IMR-90 (cell line): ENCODE data around the gene TSPAN14. TPM values are rescaled to one million over a fixed set of nuclear protein-coding genes. Genes with fewer than 3 reads are reported as not detected.

Experiments used
- ATAC-seq: fragments of 200-7000 bp; cut with Tn5 transposase; 2 replicates; pipeline ENCODE4 v1.9.1; 2020; ENCODE audit warnings: low read depth, mild to moderate bottlenecking, moderate library complexity
- BruUV-seq: library from RNA; stranded (reverse); fragments of 400-500 nt; replicated peaks from 2 replicates; lab custom pipeline; 2021; lab: Mats Ljungman, UMichigan
- CTCF ChIA-PET: fragments of 300-600 bp; formaldehyde crosslinking; extraction: SDS; loops from one replicate; lab custom pipeline; 2021; ENCODE audit warnings: antibody characterized with exemption; lab: Yijun Ruan, JAX
- POLR2A ChIA-PET: fragments of 300-600 bp; sonication (Branson Sonifier 250); formaldehyde crosslinking; loops from one replicate; lab custom pipeline; 2022; ENCODE audit warnings: antibody characterized with exemption; ENCODE audit not compliant: unreplicated experiment; lab: Charles Lee
- DNase-seq: peaks from one replicate; pipeline ENCODE4 v3.0.0; 2013
- H2AFZ ChIP-seq: replicated peaks from 2 replicates; pipeline ENCODE3; 2013; ENCODE audit warnings: low read length, mild to moderate bottlenecking; ENCODE audit not compliant: poor library complexity
- H2AK5ac ChIP-seq: 2 replicates; pipeline ENCODE4 v1.6.1; 2013; ENCODE audit warnings: low read depth, low read length, inconsistent platforms
- H2AK9ac ChIP-seq: replicated peaks from 2 replicates; pipeline ENCODE3; 2013; ENCODE audit warnings: mild to moderate bottlenecking, low read depth, low read length, moderate library complexity; ENCODE audit not compliant: poor library complexity
- H2BK120ac ChIP-seq: 2 replicates; pipeline ENCODE4 v1.6.1; 2013; ENCODE audit warnings: low read depth, low read length, inconsistent platforms
- H2BK15ac ChIP-seq: 3 replicates; pipeline ENCODE4 v1.6.1; 2013; ENCODE audit warnings: low read depth, low read length, inconsistent platforms
- H2BK20ac ChIP-seq: 2 replicates; pipeline ENCODE4 v1.6.1; 2013; ENCODE audit warnings: low read depth, mild to moderate bottlenecking, inconsistent platforms, low read length, moderate library complexity
- H2BK5ac ChIP-seq: 2 replicates; pipeline ENCODE4 v1.6.1; 2013; ENCODE audit warnings: mild to moderate bottlenecking, low read depth, low read length, inconsistent platforms; ENCODE audit not compliant: poor library complexity, severe bottlenecking
- H3K14ac ChIP-seq: replicated peaks from 2 replicates; pipeline ENCODE4 v1.6.1; 2013; ENCODE audit warnings: low read depth, low read length, inconsistent platforms
- H3K18ac ChIP-seq: 2 replicates; pipeline ENCODE4 v1.6.1; 2013; ENCODE audit warnings: low read depth, low read length, control low read depth
- H3K23ac ChIP-seq: 2 replicates; pipeline ENCODE4 v1.6.1; 2013; ENCODE audit warnings: low read depth, low read length, inconsistent platforms
- H3K27ac ChIP-seq: 2 replicates; pipeline ENCODE4 v1.5.1; 2013; ENCODE audit warnings: mild to moderate bottlenecking, control low read depth, low read length; ENCODE audit not compliant: insufficient read depth
- H3K27me3 ChIP-seq: 2 replicates; pipeline ENCODE4 v1.6.1; 2013; ENCODE audit warnings: low read length; ENCODE audit not compliant: control insufficient read depth, insufficient read depth
- H3K36me3 ChIP-seq: 2 replicates; pipeline ENCODE4 v1.6.1; 2013; ENCODE audit warnings: low read length, mixed read lengths; ENCODE audit not compliant: control insufficient read depth, insufficient read depth
- H3K4ac ChIP-seq: 2 replicates; pipeline ENCODE4 v1.6.1; 2013; ENCODE audit warnings: low read depth, low read length, inconsistent platforms
- H3K4me1 ChIP-seq: 2 replicates; pipeline ENCODE4 v1.6.1; 2013; ENCODE audit warnings: low read length, mixed read lengths; ENCODE audit not compliant: control insufficient read depth, insufficient read depth
- H3K4me2 ChIP-seq: 2 replicates; pipeline ENCODE4 v1.6.1; 2013; ENCODE audit warnings: low read depth, mild to moderate bottlenecking, control low read depth, low read length, moderate library complexity
- H3K4me3 ChIP-seq: 2 replicates; pipeline ENCODE4 v1.5.1; 2013; ENCODE audit warnings: low read depth, mild to moderate bottlenecking, control low read depth, low read length, moderate library complexity; ENCODE audit not compliant: insufficient read depth
- H3K56ac ChIP-seq: 2 replicates; pipeline ENCODE4 v1.6.1; 2013; ENCODE audit warnings: low read length, inconsistent platforms; ENCODE audit not compliant: insufficient read depth; ENCODE audit errors: extremely low read depth
- H3K79me1 ChIP-seq, 2 experiments: 2 replicates each; pipeline ENCODE4 v1.6.1; 2013; ENCODE audit warnings: low read length in 2 of 2, inconsistent platforms in 1 of 2, low read depth in 1 of 2
- H3K9ac ChIP-seq: 2 replicates; pipeline ENCODE4 v1.6.1; 2013; ENCODE audit warnings: low read depth, low read length, control low read depth
- H3K9me1 ChIP-seq: 2 replicates; pipeline ENCODE4 v1.6.1; 2013; ENCODE audit warnings: low read length, inconsistent platforms; ENCODE audit not compliant: insufficient read depth
- H3K9me3 ChIP-seq: 2 replicates; pipeline ENCODE4 v1.6.1; 2013; ENCODE audit warnings: low read length; ENCODE audit not compliant: control insufficient read depth, insufficient read depth
- H4K20me1 ChIP-seq: 2 replicates; pipeline ENCODE4 v1.6.1; 2013; ENCODE audit warnings: low read length, inconsistent platforms; ENCODE audit not compliant: insufficient read depth
- H4K5ac ChIP-seq: 2 replicates; pipeline ENCODE4 v1.6.1; 2013; ENCODE audit warnings: mild to moderate bottlenecking, low read depth, low read length, control low read depth
- H4K8ac ChIP-seq, 2 experiments: 2 replicates each; pipeline ENCODE4 v1.6.1; 2013; ENCODE audit warnings: low read depth in 2 of 2, low read length in 2 of 2, control low read depth in 1 of 2, inconsistent platforms in 1 of 2
- H4K91ac ChIP-seq: 2 replicates; pipeline ENCODE4 v1.6.1; 2013; ENCODE audit warnings: low read depth, low read length, inconsistent platforms; ENCODE audit not compliant: insufficient read depth
- BHLHE40 ChIP-seq: fragments of 150-350 bp; IDR thresholded peaks from 2 replicates; pipeline ENCODE4 v1.6.1; 2016; ENCODE audit warnings: mild to moderate bottlenecking, low read depth, low read length
- CEBPB ChIP-seq: IDR thresholded peaks from 2 replicates; pipeline ENCODE4 v1.6.1; 2012; ENCODE audit warnings: low read depth, low read length, improper control_type of control experiment
- CHD1 ChIP-seq: IDR thresholded peaks from 2 replicates; pipeline ENCODE4 v1.6.1; 2012; ENCODE audit warnings: low read depth, low read length, improper control_type of control experiment
- FOS ChIP-seq: fragments of 150-350 bp; IDR thresholded peaks from 2 replicates; pipeline ENCODE4 v1.6.1; 2016; ENCODE audit warnings: low read depth, low read length
- MAFK ChIP-seq: IDR thresholded peaks from 2 replicates; pipeline ENCODE4 v1.6.1; 2012; ENCODE audit warnings: low read depth, low read length, improper control_type of control experiment
- MAZ ChIP-seq: IDR thresholded peaks from 2 replicates; pipeline ENCODE4 v1.6.1; 2012; ENCODE audit warnings: low read depth, mild to moderate bottlenecking, low read length, improper control_type of control experiment, moderate library complexity, borderline replicate concordance
- MXI1 ChIP-seq: IDR thresholded peaks from 2 replicates; pipeline ENCODE4 v1.6.1; 2012; ENCODE audit warnings: low read depth, mild to moderate bottlenecking, low read length, moderate library complexity, borderline replicate concordance
- NFE2L2 ChIP-seq: fragments of 150-350 bp; IDR thresholded peaks from 2 replicates; pipeline ENCODE4 v1.6.1; 2016; ENCODE audit warnings: low read depth, mild to moderate bottlenecking, low read length
- POLR2A ChIP-seq: IDR thresholded peaks from 2 replicates; pipeline ENCODE4 v1.6.1; 2012; ENCODE audit warnings: mild to moderate bottlenecking, low read depth, low read length
- RAD21 ChIP-seq: IDR thresholded peaks from 2 replicates; pipeline ENCODE4 v1.6.1; 2012; ENCODE audit warnings: low read length, improper control_type of control experiment
- RCOR1 ChIP-seq: IDR thresholded peaks from 2 replicates; pipeline ENCODE4 v1.6.1; 2012; ENCODE audit warnings: mild to moderate bottlenecking, low read length, improper control_type of control experiment; ENCODE audit not compliant: insufficient replicate concordance
- RFX5 ChIP-seq: IDR thresholded peaks from 2 replicates; pipeline ENCODE4 v1.8.0; 2012; ENCODE audit warnings: low read depth, mild to moderate bottlenecking, low read length, moderate library complexity
- SMC3 ChIP-seq: fragments of 150-350 bp; IDR thresholded peaks from 2 replicates; pipeline ENCODE4 v1.6.1; 2016; ENCODE audit warnings: low read depth, mild to moderate bottlenecking, antibody characterized with exemption, low read length, moderate library complexity
- WGBS, 2 experiments: methylation state at CpG; one replicate each; pipeline versions ENCODE4 v1.1.5 to v1.1.7; 2013; ENCODE audit warnings: missing lambda C conversion rate in 2 of 2; ENCODE audit not compliant: insufficient read length in 1 of 2; ENCODE audit errors: extremely low coverage in 2 of 2; 5-methylcytosine and 5-hydroxymethylcytosine counted together
- dilution Hi-C: fragments of 300-500 bp; cut with HindIII; formaldehyde crosslinking; loops from one replicate; pipeline ENCODE4 v1.14.3; 2018; ENCODE audit warnings: low sequenced_read_pairs; ENCODE audit not compliant: unreplicated experiment
- in situ Hi-C: fragments of 300-500 bp; cut with MboI; formaldehyde crosslinking; loops from 3 replicates; pipeline ENCODE4 v1.14.3; 2019; ENCODE audit warnings: low sequenced_read_pairs, inconsistent platforms, mixed read lengths
- intact Hi-C: fragments of 100-400 bp; cut with micrococcal nuclease; formaldehyde crosslinking; loops from 2 replicates; pipeline ENCODE4 v1.10.0; 2022
- polyA plus RNA-seq, 3 experiments: library from polyadenylated mRNA; depleted of rRNA; stranded (reverse); fragments of >200 nt; gene quantifications; 2 replicates each; pipeline ENCODE4 v1.2.3, GENCODE V29; 2012; ENCODE audit warnings: low replicate concordance in 1 of 3
- total RNA-seq: library from RNA; depleted of rRNA; stranded (reverse); fragments of >200 nt; gene quantifications from 2 replicates; pipeline ENCODE4 v1.2.3, GENCODE V29; 2012
- TF ChIP-seq, protein P1 (sequence below): conservative IDR thresholded peaks from 2 replicates; pipeline ENCODE4 v1.5.1; 2012; ENCODE audit warnings: mild to moderate bottlenecking, low read depth, low read length, improper control_type of control experiment
- TF ChIP-seq, protein P2 (sequence below): fragments of 150-350 bp; IDR thresholded peaks from 2 replicates; pipeline ENCODE4 v1.6.1; 2017; ENCODE audit warnings: mild to moderate bottlenecking, antibody characterized with exemption, low read length, low read depth
- TF ChIP-seq, protein P3 (sequence below): fragments of 150-350 bp; IDR thresholded peaks from 2 replicates; pipeline ENCODE4 v1.6.1; 2016; ENCODE audit warnings: low read depth, mild to moderate bottlenecking, low read length, moderate library complexity, borderline replicate concordance

TSPAN14 gene
- total and polyA plus RNA-seq, 2 of the 4 experiments (the other 2 are of a cell fraction), result 18.5 to 43.0 TPM

DNA sequence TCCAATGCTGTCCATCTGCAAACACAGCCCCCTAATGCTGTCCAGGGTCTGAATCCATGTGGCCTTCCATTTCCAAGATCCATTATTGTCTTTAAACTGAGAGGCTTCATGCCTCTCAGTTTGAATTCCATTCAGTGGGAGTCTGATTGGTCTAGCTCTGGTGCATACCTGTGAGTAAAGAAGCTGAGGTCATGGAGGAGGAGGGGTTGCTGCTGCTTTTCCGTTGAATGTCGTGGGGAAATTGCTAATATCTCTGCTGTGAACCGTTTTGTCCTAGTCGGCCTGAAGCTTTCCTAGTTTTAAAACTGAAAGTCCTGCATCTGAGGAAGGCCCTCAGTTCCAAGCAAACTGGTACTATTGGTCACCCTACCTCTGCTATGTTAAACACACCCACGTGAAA is 101.3 kb downstream of the TSPAN14 start:
- H2BK20ac ChIP-seq, result no peak overlapping the region
- dilution Hi-C loops (no loop called here), in situ Hi-C loops (no loop called here), intact Hi-C loops (no loop called here)
- TF ChIP-seq NFE2L2, result no peak
- no peak for TF ChIP-seq MAFK
- TF ChIP-seq, protein P1, sequence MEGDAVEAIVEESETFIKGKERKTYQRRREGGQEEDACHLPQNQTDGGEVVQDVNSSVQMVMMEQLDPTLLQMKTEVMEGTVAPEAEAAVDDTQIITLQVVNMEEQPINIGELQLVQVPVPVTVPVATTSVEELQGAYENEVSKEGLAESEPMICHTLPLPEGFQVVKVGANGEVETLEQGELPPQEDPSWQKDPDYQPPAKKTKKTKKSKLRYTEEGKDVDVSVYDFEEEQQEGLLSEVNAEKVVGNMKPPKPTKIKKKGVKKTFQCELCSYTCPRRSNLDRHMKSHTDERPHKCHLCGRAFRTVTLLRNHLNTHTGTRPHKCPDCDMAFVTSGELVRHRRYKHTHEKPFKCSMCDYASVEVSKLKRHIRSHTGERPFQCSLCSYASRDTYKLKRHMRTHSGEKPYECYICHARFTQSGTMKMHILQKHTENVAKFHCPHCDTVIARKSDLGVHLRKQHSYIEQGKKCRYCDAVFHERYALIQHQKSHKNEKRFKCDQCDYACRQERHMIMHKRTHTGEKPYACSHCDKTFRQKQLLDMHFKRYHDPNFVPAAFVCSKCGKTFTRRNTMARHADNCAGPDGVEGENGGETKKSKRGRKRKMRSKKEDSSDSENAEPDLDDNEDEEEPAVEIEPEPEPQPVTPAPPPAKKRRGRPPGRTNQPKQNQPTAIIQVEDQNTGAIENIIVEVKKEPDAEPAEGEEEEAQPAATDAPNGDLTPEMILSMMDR, result no peak
- TF ChIP-seq RAD21, result no peak
- no peak for TF ChIP-seq RFX5
- TF ChIP-seq FOS, result no peak
- TF ChIP-seq BHLHE40, result no peak
- no peak for TF ChIP-seq MAZ
- TF ChIP-seq CEBPB, result no peak
- TF ChIP-seq MXI1, result no peak
- TF ChIP-seq RCOR1, result no peak
- TF ChIP-seq, protein P2, sequence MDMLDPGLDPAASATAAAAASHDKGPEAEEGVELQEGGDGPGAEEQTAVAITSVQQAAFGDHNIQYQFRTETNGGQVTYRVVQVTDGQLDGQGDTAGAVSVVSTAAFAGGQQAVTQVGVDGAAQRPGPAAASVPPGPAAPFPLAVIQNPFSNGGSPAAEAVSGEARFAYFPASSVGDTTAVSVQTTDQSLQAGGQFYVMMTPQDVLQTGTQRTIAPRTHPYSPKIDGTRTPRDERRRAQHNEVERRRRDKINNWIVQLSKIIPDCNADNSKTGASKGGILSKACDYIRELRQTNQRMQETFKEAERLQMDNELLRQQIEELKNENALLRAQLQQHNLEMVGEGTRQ, result no peak
- TF ChIP-seq, protein P3, sequence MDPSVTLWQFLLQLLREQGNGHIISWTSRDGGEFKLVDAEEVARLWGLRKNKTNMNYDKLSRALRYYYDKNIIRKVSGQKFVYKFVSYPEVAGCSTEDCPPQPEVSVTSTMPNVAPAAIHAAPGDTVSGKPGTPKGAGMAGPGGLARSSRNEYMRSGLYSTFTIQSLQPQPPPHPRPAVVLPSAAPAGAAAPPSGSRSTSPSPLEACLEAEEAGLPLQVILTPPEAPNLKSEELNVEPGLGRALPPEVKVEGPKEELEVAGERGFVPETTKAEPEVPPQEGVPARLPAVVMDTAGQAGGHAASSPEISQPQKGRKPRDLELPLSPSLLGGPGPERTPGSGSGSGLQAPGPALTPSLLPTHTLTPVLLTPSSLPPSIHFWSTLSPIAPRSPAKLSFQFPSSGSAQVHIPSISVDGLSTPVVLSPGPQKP, result no peak
- TF ChIP-seq SMC3, result no peak
- no peak for TF ChIP-seq POLR2A
- no peak for TF ChIP-seq CHD1
- no peak overlapping the region for H2AFZ ChIP-seq
- H3K14ac ChIP-seq, result no peak overlapping the region
- no peak overlapping the region for H4K91ac ChIP-seq
- H3K18ac ChIP-seq, result no peak overlapping the region
- peaks cover 5% of the 10 kb centered on the region for H3K27me3 ChIP-seq
- H3K56ac ChIP-seq, result no peak overlapping the region
- H3K4me3 ChIP-seq, result no peak overlapping the region
- no peak overlapping the region for H3K23ac ChIP-seq
- ChIA-PET CTCF (no interaction called here), POLR2A (no interaction called here)
- no peak overlapping the region for H4K5ac ChIP-seq
- no peak overlapping the region for H3K4me2 ChIP-seq
- no peaks in the 10 kb centered on the region for H3K4me1 ChIP-seq
- WGBS, 2 experiments, result no CpG with 5 or more reads among the region's 5 CpGs
- H3K79me1 ChIP-seq, result no peaks in the 10 kb centered on the region
- no peaks in the 10 kb centered on the region for H3K36me3 ChIP-seq
- no TSS peak for BruUV-seq
- no peak for ATAC-seq
- H3K4ac ChIP-seq, result no peak overlapping the region
- DNase-seq, result no peak
- H3K9ac ChIP-seq, result no peak overlapping the region
- no peaks in the 10 kb centered on the region for H3K9me1 ChIP-seq
- no peak overlapping the region for H2AK5ac ChIP-seq
- no peak overlapping the region for H4K8ac ChIP-seq
- no peaks in the 10 kb centered on the region for H4K20me1 ChIP-seq
- H2BK15ac ChIP-seq, result no peak overlapping the region
- H2AK9ac ChIP-seq, result no peak overlapping the region
- no peak overlapping the region for H2BK5ac ChIP-seq
- no peak overlapping the region for H2BK120ac ChIP-seq
- no peaks in the 10 kb centered on the region for H3K9me3 ChIP-seq
- H3K27ac ChIP-seq, result no peak overlapping the region
